Panc1 (cell line): ENCODE results near the gene TSPAN15. TPM values are rescaled to one million over a fixed set of nuclear protein-coding genes. Genes with fewer than 3 reads are reported as not detected.

Experiments used
- ATAC-seq: fragments of 200-7000 bp; cut with Tn5 transposase; 2 replicates; pipeline ENCODE4 v1.9.1; 2020; ENCODE audit warnings: mild to moderate bottlenecking, moderate library complexity
- BruUV-seq: library from RNA; stranded (reverse); fragments of 400-500 nt; replicated peaks from 2 replicates; lab custom pipeline; 2021; lab: Mats Ljungman, UMichigan
- CTCF ChIA-PET: fragments of 300-600 bp; sonication (Branson Sonifier 250); formaldehyde crosslinking; loops from one replicate; lab custom pipeline; 2022; ENCODE audit warnings: antibody characterized with exemption; lab: Charles Lee
- POLR2A ChIA-PET: fragments of 300-600 bp; sonication (Branson Sonifier 250); formaldehyde crosslinking; loops from one replicate; lab custom pipeline; 2022; ENCODE audit warnings: antibody characterized with exemption; lab: Charles Lee
- DNase-seq: peaks from one replicate; pipeline ENCODE4 v3.0.0-alpha.2; 2010; ENCODE audit warnings: low read depth, low spot score
- H3K27ac ChIP-seq: 2 replicates; pipeline ENCODE4 v1.5.1; 2011; ENCODE audit warnings: mild to moderate bottlenecking, low read length, inconsistent platforms
- H3K27me3 ChIP-seq: fragments of 200-500 bp; sonication (Bioruptor generic); 2 replicates; pipeline ENCODE4 v1.6.0; 2014; ENCODE audit warnings: low read length, inconsistent platforms; ENCODE audit not compliant: control insufficient read depth, insufficient read depth
- H3K36me3 ChIP-seq: fragments of 200-500 bp; sonication (Bioruptor generic); 2 replicates; pipeline ENCODE4 v1.5.1; 2014; ENCODE audit warnings: inconsistent platforms, mild to moderate bottlenecking, low read length, moderate library complexity; ENCODE audit not compliant: control insufficient read depth, insufficient read depth
- H3K4me1 ChIP-seq: 2 replicates; pipeline ENCODE4 v1.5.1; 2011; ENCODE audit warnings: inconsistent platforms, mild to moderate bottlenecking, low read length, moderate library complexity; ENCODE audit not compliant: control insufficient read depth, insufficient read depth
- H3K4me3 ChIP-seq, 2 experiments: 2 replicates each; pipeline ENCODE4 v1.5.1; 2011 to 2012; ENCODE audit warnings: low read depth in 2 of 2, low read length in 2 of 2, mild to moderate bottlenecking in 2 of 2, inconsistent platforms in 1 of 2, moderate library complexity in 1 of 2
- H3K9me3 ChIP-seq: fragments of 200-500 bp; sonication (Bioruptor generic); 2 replicates; pipeline ENCODE4 v1.5.1; 2014; ENCODE audit warnings: low read depth, mild to moderate bottlenecking, inconsistent platforms, low read length, moderate library complexity; ENCODE audit not compliant: control insufficient read depth, insufficient read depth
- CTCF ChIP-seq: fragments of 450-650 bp; IDR thresholded peaks from 2 replicates; pipeline ENCODE4 v1.5.1; 2017; ENCODE audit warnings: mild to moderate bottlenecking
- POLR2AphosphoS5 ChIP-seq: IDR thresholded peaks from 2 replicates; pipeline ENCODE4 v1.6.1; 2012; ENCODE audit warnings: mild to moderate bottlenecking, low read depth, low read length, moderate library complexity
- REST ChIP-seq, 2 experiments: IDR thresholded peaks; 2 replicates each; pipeline ENCODE4 v1.6.1; 2011 to 2012; ENCODE audit warnings: low read depth in 2 of 2, control low read depth in 1 of 2, low read length in 1 of 2, mild to moderate bottlenecking in 1 of 2, moderate library complexity in 1 of 2; ENCODE audit not compliant: insufficient read depth in 1 of 2
- SIN3A ChIP-seq: IDR thresholded peaks from 2 replicates; pipeline ENCODE4 v1.6.1; 2012; ENCODE audit warnings: low read depth, mild to moderate bottlenecking, low read length, moderate library complexity, borderline replicate concordance; ENCODE audit not compliant: insufficient read depth
- TCF7L2 ChIP-seq: IDR thresholded peaks from 2 replicates; pipeline ENCODE4 v1.6.1; 2011; ENCODE audit warnings: mild to moderate bottlenecking, low read depth, low read length, inconsistent platforms
- in situ Hi-C: cut with HindIII; loops from 2 replicates; pipeline ENCODE4 v1.10.0; 2016; ENCODE audit warnings: low sequenced_read_pairs, low pct_unique_long_range_greater_than_20kb
- intact Hi-C: fragments of 100-400 bp; cut with micrococcal nuclease; formaldehyde crosslinking; loops from one replicate; pipeline ENCODE4 v1.10.0; 2022; ENCODE audit not compliant: unreplicated experiment
- total RNA-seq: library from RNA; stranded (reverse); gene quantifications from one replicate; pipeline ENCODE4 v1.2.1, GENCODE V29; 2021; ENCODE audit not compliant: unreplicated experiment

TSPAN15 gene
- total RNA-seq, 1 experiment from 2014 or later = 199 TPM

GRCh38 chr10:69458430-69459100 lies 7.3 kb downstream of the TSPAN15 start:
- ChIA-PET CTCF (interaction anchor here (0.9 kb wide), 1 partner anchor 50 kb away, joined by 3 read pairs; no protein-coding TSS in a partner anchor), POLR2A (no interaction called here)
- peak; percentile 49 for ATAC-seq
- Histone ChIP-seq H3K4me1 (peaks cover 88% of the 10 kb centered on the region), H3K4me3 (no peak overlapping the region), H3K9me3 (no peaks in the 10 kb centered on the region), H3K27ac (peak overlapping the region; percentile 48), H3K36me3 (peaks cover 12% of the 10 kb centered on the region), H3K27me3 (no peaks in the 10 kb centered on the region)
- no peak for TF ChIP-seq SIN3A
- no peak for TF ChIP-seq CTCF
- no peak for TF ChIP-seq REST (IDR thresholded peaks at IDR 0.05; ENCODE audit: insufficient read depth in 1 of 2, low read depth in 2 of 2, low read length in 1 of 2)
- TF ChIP-seq TCF7L2 = no peak
- no peak for TF ChIP-seq POLR2AphosphoS5
- BruUV-seq = no TSS peak
- intact Hi-C loops (no loop called here), in situ Hi-C loops (no loop called here)
- no peak for DNase-seq

- Histone ChIP-seq H3K9me3 (no peaks in the 10 kb centered on the region), H3K27me3 (no peaks in the 10 kb centered on the region), H3K36me3 (peaks cover 12% of the 10 kb centered on the region), H3K4me3 (no peak overlapping the region), H3K4me1 (peaks cover 91% of the 10 kb centered on the region), H3K27ac (peak overlapping the region; percentile 48)
- no peak for DNase-seq
- in situ Hi-C loops = no loop called here
- POLR2A ChIA-PET = interaction anchor here (0.6 kb wide), 1 partner anchor 13 kb away, joined by 3 read pairs; no protein-coding TSS in a partner anchor
- CTCF ChIA-PET = no interaction called here
- no TSS peak for BruUV-seq
- TF ChIP-seq CTCF (no peak), SIN3A (no peak), REST (IDR thresholded peaks at IDR 0.05; ENCODE audit: insufficient read depth in 1 of 2, low read depth in 2 of 2, low read length in 1 of 2) (no peak), TCF7L2 (no peak), POLR2AphosphoS5 (no peak)
- no peak for ATAC-seq
- intact Hi-C loops = no loop called here
Measured at GRCh38 chr10:69459101-69459790, 8.0 kb downstream of the TSPAN15 start.
